MM.1S (cell line): ENCODE measurements around the gene OBSCN.

ENCODE experiments used
- CTCF ChIP-seq: fragments of 300-600 bp; sonication (generic); IDR thresholded peaks from 2 replicates; pipeline ENCODE4 v1.5.1; 2016; ENCODE audit warnings: antibody characterized with exemption, low read length, mixed read lengths
- EZH2 ChIP-seq: fragments of 300-600 bp; sonication (generic); optimal IDR thresholded peaks from 2 replicates; pipeline ENCODE3; 2017; ENCODE audit warnings: low read depth, mild to moderate bottlenecking, antibody characterized with exemption, low read length, mixed read lengths
- EZH2phosphoT487 ChIP-seq: fragments of 300-600 bp; sonication (generic); IDR thresholded peaks from 2 replicates; pipeline ENCODE4 v1.6.1; 2018; ENCODE audit warnings: antibody characterized with exemption, low read length

GRCh38 chr1:228215663-228216116 is 7.8 kb downstream of the OBSCN start:
- TF ChIP-seq CTCF (no peak), EZH2 (no peak), EZH2phosphoT487 (no peak)
